OCI-LY3 (cell line): ENCODE measurements around the gene GGTA1.

Experiments used
- H2AFZ ChIP-seq: fragments of 200-600, 300-600 bp; shearing (Covaris generic); 2 replicates; pipeline ENCODE4 v1.6.0; 2014; ENCODE audit warnings: antibody characterized with exemption, low read depth, low read length
- H3K27ac ChIP-seq: fragments of 200-600, 300-600 bp; sonication (generic); 2 replicates; pipeline ENCODE4 v1.5.1; 2014; ENCODE audit warnings: mild to moderate bottlenecking, low read length, moderate library complexity, mixed read lengths
- H3K27me3 ChIP-seq: fragments of 200-600, 300-600 bp; sonication (generic); 2 replicates; pipeline ENCODE4 v1.6.1; 2014; ENCODE audit warnings: low read depth, low read length, mixed read lengths
- H3K36me3 ChIP-seq: fragments of 200-600, 300-600 bp; sonication (generic); replicated peaks from 2 replicates; pipeline ENCODE3; 2014; ENCODE audit warnings: low read depth, low read length, mixed read lengths
- H3K4me1 ChIP-seq: fragments of 300-600, 200-600 bp; sonication (generic); 2 replicates; pipeline ENCODE4 v1.6.1; 2014; ENCODE audit warnings: low read length, mixed read lengths
- H3K4me2 ChIP-seq: fragments of 200-600, 300-600 bp; sonication (generic); 2 replicates; pipeline ENCODE4 v1.6.1; 2014; ENCODE audit warnings: low read length, mixed read lengths
- H3K4me3 ChIP-seq: fragments of 300-600, 200-600 bp; sonication (generic); 2 replicates; pipeline ENCODE4 v1.5.1; 2014; ENCODE audit warnings: antibody characterized with exemption, mild to moderate bottlenecking, low read length, moderate library complexity
- H3K79me2 ChIP-seq: fragments of 300-600, 200-600 bp; shearing (Covaris generic); 2 replicates; pipeline ENCODE4 v1.6.1; 2014; ENCODE audit warnings: mild to moderate bottlenecking, low read length, mixed read lengths
- H3K9ac ChIP-seq: fragments of 300-600, 200-600 bp; shearing (Covaris generic); 2 replicates; pipeline ENCODE4 v1.6.0; 2014; ENCODE audit warnings: mild to moderate bottlenecking, low read length, moderate library complexity
- H3K9me3 ChIP-seq: fragments of 200-600, 300-600 bp; shearing (Covaris generic); 2 replicates; pipeline ENCODE4 v1.6.1; 2014; ENCODE audit warnings: low read length, mixed read lengths; ENCODE audit not compliant: insufficient read depth
- H4K20me1 ChIP-seq: fragments of 200-600, 300-600 bp; sonication (generic); 2 replicates; pipeline ENCODE4 v1.6.1; 2016; ENCODE audit warnings: low read length, mixed read lengths; ENCODE audit not compliant: insufficient read depth
- CTCF ChIP-seq: fragments of 200-600, 300-600 bp; sonication (generic); IDR thresholded peaks from 2 replicates; pipeline ENCODE4 v1.5.1; 2014; ENCODE audit warnings: antibody characterized with exemption, low read length, low read depth
- EZH2phosphoT487 ChIP-seq: fragments of 200-600 bp; shearing (Covaris generic); IDR thresholded peaks from 2 replicates; pipeline ENCODE4 v1.6.1; 2018; ENCODE audit warnings: antibody characterized with exemption, mixed run types, low read depth

The GGTA1 gene

GRCh38 chr9:121472446-121472845, 27.2 kb downstream of the GGTA1 start:
- no peak overlapping the region for H3K27ac ChIP-seq
- TF ChIP-seq EZH2phosphoT487: no peak
- TF ChIP-seq CTCF: no peak
- H3K36me3 ChIP-seq: no peaks in the 10 kb centered on the region
- no peak overlapping the region for H3K9ac ChIP-seq
- no peaks in the 10 kb centered on the region for H3K4me1 ChIP-seq
- H3K9me3 ChIP-seq: no peaks in the 10 kb centered on the region
- no peak overlapping the region for H3K4me3 ChIP-seq
- peaks cover 40% of the 10 kb centered on the region for H3K27me3 ChIP-seq
- H3K79me2 ChIP-seq: no peaks in the 10 kb centered on the region
- no peaks in the 10 kb centered on the region for H4K20me1 ChIP-seq
- H3K4me2 ChIP-seq: no peak overlapping the region
- H2AFZ ChIP-seq: no peak overlapping the region

GRCh38 chr9:121466142-121466541, 33.5 kb downstream of the GGTA1 start:
- Histone ChIP-seq H3K27ac (no peak overlapping the region), H3K79me2 (no peaks in the 10 kb centered on the region), H2AFZ (no peak overlapping the region), H3K4me2 (no peak overlapping the region), H3K4me3 (no peak overlapping the region), H3K9ac (no peak overlapping the region), H3K4me1 (peaks cover 4% of the 10 kb centered on the region; the same call in 1 of the 2 replicates), H4K20me1 (no peaks in the 10 kb centered on the region), H3K27me3 (peaks cover 26% of the 10 kb centered on the region), H3K36me3 (no peaks in the 10 kb centered on the region), H3K9me3 (no peaks in the 10 kb centered on the region)
- TF ChIP-seq CTCF: no peak
- TF ChIP-seq EZH2phosphoT487: no peak

- no peak for TF ChIP-seq EZH2phosphoT487
- TF ChIP-seq CTCF: no peak
- Histone ChIP-seq H2AFZ (no peak overlapping the region), H3K9me3 (no peaks in the 10 kb centered on the region)
These were observed 34.7 kb downstream of the GGTA1 start for GRCh38 chr9:121464968-121465367.

GRCh38 chr9:121463026-121463807, 36.4 kb downstream of the GGTA1 start:
- Histone ChIP-seq H3K4me3 (peak overlapping the region; percentile 33; the same call in 1 of the 2 replicates), H3K9me3 (no peaks in the 10 kb centered on the region), H3K79me2 (no peaks in the 10 kb centered on the region), H3K36me3 (no peaks in the 10 kb centered on the region), H3K27ac (no peak overlapping the region), H3K4me2 (peak overlapping the region; percentile 47), H3K4me1 (peaks cover 4% of the 10 kb centered on the region; the same call in 1 of the 2 replicates), H2AFZ (peak overlapping the region; percentile 55; the same call in 1 of the 2 replicates), H4K20me1 (no peaks in the 10 kb centered on the region), H3K9ac (no peak overlapping the region), H3K27me3 (peaks cover 16% of the 10 kb centered on the region)
- no peak for TF ChIP-seq EZH2phosphoT487
- peak; percentile 85 for TF ChIP-seq CTCF

More at GRCh38 chr9:121464968-121465367, 34.7 kb downstream of the GGTA1 start:
- Histone ChIP-seq H3K4me3 (no peak overlapping the region), H3K27me3 (peaks cover 20% of the 10 kb centered on the region), H3K9ac (no peak overlapping the region), H4K20me1 (no peaks in the 10 kb centered on the region), H3K27ac (no peak overlapping the region), H3K79me2 (no peaks in the 10 kb centered on the region), H3K36me3 (no peaks in the 10 kb centered on the region), H3K4me1 (peaks cover 4% of the 10 kb centered on the region; the same call in 1 of the 2 replicates), H3K4me2 (no peak overlapping the region)
